OCI-LY1 (cell line): ENCODE measurements around the gene CHST11.

Experiments
- H2AFZ ChIP-seq: fragments of 200-600 bp; sonication (generic), shearing (Covaris generic); 2 replicates; pipeline ENCODE4 v1.6.0; 2014; ENCODE audit warnings: antibody characterized with exemption, mild to moderate bottlenecking, low read length
- H3F3A ChIP-seq: fragments of 200-600 bp; sonication (generic), shearing (Covaris generic); 2 replicates; pipeline ENCODE4 v1.6.0; 2014; ENCODE audit warnings: mild to moderate bottlenecking, antibody characterized with exemption, low read length, moderate library complexity; ENCODE audit not compliant: insufficient read depth
- H3K27ac ChIP-seq: fragments of 200-600 bp; sonication (generic); 2 replicates; pipeline ENCODE4 v1.5.1; 2014; ENCODE audit warnings: low read length, mixed run types, mild to moderate bottlenecking, low read depth; ENCODE audit not compliant: poor library complexity, severe bottlenecking
- H3K27me3 ChIP-seq: fragments of 200-600 bp; sonication (generic); 2 replicates; pipeline ENCODE4 v1.6.0; 2014; ENCODE audit warnings: antibody characterized with exemption, mild to moderate bottlenecking, low read length, moderate library complexity; ENCODE audit not compliant: insufficient read depth
- H3K36me3 ChIP-seq: fragments of 200-600 bp; sonication (generic); 2 replicates; pipeline ENCODE4 v1.6.1; 2014; ENCODE audit warnings: mild to moderate bottlenecking, antibody characterized with exemption, low read length, moderate library complexity, mixed read lengths; ENCODE audit not compliant: insufficient read depth
- H3K4me1 ChIP-seq: fragments of 200-600 bp; sonication (generic); 2 replicates; pipeline ENCODE4 v1.5.1; 2014; ENCODE audit warnings: mild to moderate bottlenecking, low read length, moderate library complexity; ENCODE audit not compliant: insufficient read depth, severe bottlenecking
- H3K4me2 ChIP-seq: fragments of 200-600 bp; sonication (generic), shearing (Covaris generic); 2 replicates; pipeline ENCODE4 v1.6.1; 2014; ENCODE audit warnings: low read length
- H3K4me3 ChIP-seq: fragments of 200-600 bp; sonication (generic); 2 replicates; pipeline ENCODE4 v1.5.1; 2014; ENCODE audit warnings: low read length, low read depth, mild to moderate bottlenecking, mixed read lengths; ENCODE audit not compliant: poor library complexity, severe bottlenecking
- H3K79me2 ChIP-seq: fragments of 200-600 bp; shearing (Covaris generic); 2 replicates; pipeline ENCODE4 v1.6.1; 2016; ENCODE audit warnings: mixed run types, low read length, mixed read lengths; ENCODE audit not compliant: insufficient read depth
- H3K9ac ChIP-seq: fragments of 200-600 bp; sonication (generic), shearing (Covaris generic); 2 replicates; pipeline ENCODE4 v1.6.1; 2014; ENCODE audit warnings: mild to moderate bottlenecking, low read length, mixed read lengths
- H3K9me2 ChIP-seq: fragments of 200-600 bp; sonication (generic), shearing (Covaris generic); 2 replicates; pipeline ENCODE4 v1.6.1; 2014; ENCODE audit warnings: low read depth, mild to moderate bottlenecking, low read length, mixed read lengths
- H3K9me3 ChIP-seq: fragments of 200-600 bp; shearing (Covaris generic); 2 replicates; pipeline ENCODE4 v1.6.1; 2014; ENCODE audit warnings: low read length, mixed read lengths
- H4K20me1 ChIP-seq: fragments of 200-600 bp; sonication (generic), shearing (Covaris generic); 2 replicates; pipeline ENCODE4 v1.6.0; 2016; ENCODE audit warnings: mild to moderate bottlenecking, low read length; ENCODE audit not compliant: insufficient read depth
- CTCF ChIP-seq: fragments of 200-600 bp; sonication (generic), shearing (Covaris generic); IDR thresholded peaks from 2 replicates; pipeline ENCODE4 v1.5.1; 2017; ENCODE audit warnings: mild to moderate bottlenecking, antibody characterized with exemption, low read length, moderate library complexity, mixed read lengths
- EZH2 ChIP-seq: fragments of 200-600 bp; sonication (generic), shearing (Covaris generic); IDR thresholded peaks from 2 replicates; pipeline ENCODE4 v1.8.0; 2017; ENCODE audit warnings: borderline replicate concordance, mixed run types, mild to moderate bottlenecking, antibody characterized with exemption, low read length, moderate library complexity, mixed read lengths

CHST11 gene

GRCh38 chr12:104538056-104538455, 81.3 kb downstream of the CHST11 start:
- H3K36me3 ChIP-seq: no peaks in the 10 kb centered on the region
- no peak overlapping the region for H3K9ac ChIP-seq
- H3K4me1 ChIP-seq: peaks cover 26% of the 10 kb centered on the region
- no peaks in the 10 kb centered on the region for H3F3A ChIP-seq
- no peak overlapping the region for H3K4me3 ChIP-seq
- no peak overlapping the region for H3K27ac ChIP-seq
- H3K9me3 ChIP-seq: no peaks in the 10 kb centered on the region
- H3K79me2 ChIP-seq: no peaks in the 10 kb centered on the region; the same call in 1 of the 2 replicates
- no peak overlapping the region for H3K4me2 ChIP-seq
- no peak overlapping the region for H2AFZ ChIP-seq
- H3K27me3 ChIP-seq: no peaks in the 10 kb centered on the region
- no peaks in the 10 kb centered on the region for H4K20me1 ChIP-seq
- no peaks in the 10 kb centered on the region for H3K9me2 ChIP-seq
- no peak for TF ChIP-seq EZH2
- TF ChIP-seq CTCF: no peak

GRCh38 chr12:104538891-104539462, 82.2 kb downstream of the CHST11 start:
- Histone ChIP-seq H4K20me1 (no peaks in the 10 kb centered on the region), H3F3A (no peaks in the 10 kb centered on the region), H3K9me2 (no peaks in the 10 kb centered on the region), H3K27ac (no peak overlapping the region), H3K36me3 (no peaks in the 10 kb centered on the region), H3K79me2 (no peaks in the 10 kb centered on the region; the same call in 1 of the 2 replicates), H3K4me3 (no peak overlapping the region), H3K4me2 (no peak overlapping the region), H3K4me1 (peaks cover 19% of the 10 kb centered on the region), H2AFZ (no peak overlapping the region), H3K9me3 (no peaks in the 10 kb centered on the region), H3K9ac (no peak overlapping the region), H3K27me3 (no peaks in the 10 kb centered on the region)
- TF ChIP-seq CTCF: no peak
- no peak for TF ChIP-seq EZH2

GRCh38 chr12:104544836-104545235, 88.1 kb downstream of the CHST11 start:
- H3K27ac ChIP-seq: no peak overlapping the region
- H3F3A ChIP-seq: no peaks in the 10 kb centered on the region
- H3K9me3 ChIP-seq: no peaks in the 10 kb centered on the region
- no peak overlapping the region for H3K9ac ChIP-seq
- H4K20me1 ChIP-seq: no peaks in the 10 kb centered on the region
- no peak overlapping the region for H2AFZ ChIP-seq
- no peaks in the 10 kb centered on the region for H3K27me3 ChIP-seq
- no peak overlapping the region for H3K4me3 ChIP-seq
- no peaks in the 10 kb centered on the region for H3K36me3 ChIP-seq
- no peaks in the 10 kb centered on the region for H3K9me2 ChIP-seq
- no peaks in the 10 kb centered on the region for H3K79me2 ChIP-seq
- peaks cover 2% of the 10 kb centered on the region for H3K4me1 ChIP-seq
- TF ChIP-seq EZH2: no peak
- TF ChIP-seq CTCF: no peak
- H3K4me2 ChIP-seq: no peak overlapping the region
